ENCODE results near the gene C12orf57. TPM values are rescaled to one million over a fixed set of nuclear protein-coding genes. Genes with fewer than 3 reads are reported as not detected.
"Not testable (repeated sequence)": the region's sequence is repeated elsewhere in the genome, so short reads cannot be mapped to it uniquely, and the experiment has no call there.

Gene C12orf57
- total and polyA plus RNA-seq, 2 donors (not counting 1 experiment from before 2014, with no cell fraction given) = 107 to 220 TPM

DNA sequence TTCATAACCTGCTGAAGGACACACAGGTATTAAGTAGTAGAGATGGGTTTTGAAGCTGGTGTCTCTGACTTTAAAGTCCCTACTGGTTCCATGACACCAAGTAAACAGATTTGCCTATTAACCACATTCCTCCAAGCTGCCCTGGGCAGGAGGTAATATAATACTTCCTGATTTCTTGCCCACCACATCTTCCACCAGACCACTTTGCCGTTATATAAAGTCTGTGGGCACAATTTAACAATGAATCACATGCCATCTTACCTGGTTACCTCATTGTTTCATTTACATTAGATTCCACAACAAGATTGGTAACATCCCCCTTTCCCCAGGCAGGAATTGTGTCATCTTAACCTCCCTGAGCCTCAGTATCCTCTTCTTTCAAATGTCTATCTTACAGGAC, 40.1 kb upstream of the C12orf57 start:
- no peak overlapping the region for H3K27ac ChIP-seq (ENCODE audit: insufficient read depth, low read length)
- no peak overlapping the region for H3K4me3 ChIP-seq (replicated peaks in 1 of 4; ENCODE audit: control extremely low read depth in 1 of 4, insufficient read depth in 1 of 4, low read depth in 3 of 4, low read length in 4 of 4)
- no peaks in the 10 kb centered on the region for H3K9me3 ChIP-seq (ENCODE audit: control insufficient read depth, insufficient read depth, low read depth, low read length)
- no peak for DNase-seq (ENCODE audit: low read depth in 2 of 2)
- no peaks in the 10 kb centered on the region for H3K36me3 ChIP-seq (ENCODE audit: control insufficient read depth, insufficient read depth, low read length)
- no peaks in the 10 kb centered on the region for H4K20me1 ChIP-seq (ENCODE audit: control insufficient read depth, extremely low read depth, insufficient read depth, low read length)
- H3K27me3 ChIP-seq (ENCODE audit: control insufficient read depth, insufficient read depth, low read length) = no peaks in the 10 kb centered on the region
- no peak overlapping the region for H3K4me2 ChIP-seq (ENCODE audit: extremely low read depth, insufficient read depth, low read length)
- peaks cover 2% of the 10 kb centered on the region for H3K4me1 ChIP-seq (ENCODE audit: control insufficient read depth, extremely low read depth, insufficient read depth, low read length)
- H2AFZ ChIP-seq (ENCODE audit: low read length) = no peak overlapping the region
- H3K79me2 ChIP-seq (ENCODE audit: control insufficient read depth, insufficient read depth, low read length) = no peaks in the 10 kb centered on the region
- TF ChIP-seq EZH2 (IDR thresholded peaks at IDR 0.05; ENCODE audit: low read length, missing control alignments) = no peak
- TF ChIP-seq CTCF (conservative IDR thresholded peaks at IDR 0.05 in 1 of 2, IDR thresholded peaks at IDR 0.05 in 1 of 2; ENCODE audit: low read depth in 1 of 2, low read length in 2 of 2) = no peak
- H3K9ac ChIP-seq (ENCODE audit: insufficient read depth, low read length) = no peak overlapping the region

- no peaks in the 10 kb centered on the region for H3K79me2 ChIP-seq (ENCODE audit: control insufficient read depth, insufficient read depth, low read length)
- H3K36me3 ChIP-seq (ENCODE audit: control insufficient read depth, insufficient read depth, low read length) = no peaks in the 10 kb centered on the region
- H3K4me3 ChIP-seq (replicated peaks in 1 of 4; ENCODE audit: control extremely low read depth in 1 of 4, insufficient read depth in 1 of 4, low read depth in 3 of 4, low read length in 4 of 4) = peak within 1 kb of the TSS; percentile 54 to 89 (median 70)
- peaks cover 2% of the 10 kb centered on the region for H3K4me1 ChIP-seq (ENCODE audit: control insufficient read depth, extremely low read depth, insufficient read depth, low read length)
- peak within 1 kb of the TSS; percentile 82 for H2AFZ ChIP-seq (ENCODE audit: low read length)
- peak within 1 kb of the TSS; percentile 93 for H3K4me2 ChIP-seq (ENCODE audit: extremely low read depth, insufficient read depth, low read length)
- no peaks in the 10 kb centered on the region for H3K27me3 ChIP-seq (ENCODE audit: control insufficient read depth, insufficient read depth, low read length)
- TF ChIP-seq EZH2 (IDR thresholded peaks at IDR 0.05; ENCODE audit: low read length, missing control alignments) (no peak), CTCF (conservative IDR thresholded peaks at IDR 0.05 in 1 of 2, IDR thresholded peaks at IDR 0.05 in 1 of 2; ENCODE audit: low read depth in 1 of 2, low read length in 2 of 2) (no peak)
- no peaks in the 10 kb centered on the region for H4K20me1 ChIP-seq (ENCODE audit: control insufficient read depth, extremely low read depth, insufficient read depth, low read length)
- peak within 1 kb of the TSS; percentile 66 for H3K9ac ChIP-seq (ENCODE audit: insufficient read depth, low read length)
- H3K27ac ChIP-seq (ENCODE audit: insufficient read depth, low read length) = peak within 1 kb of the TSS; percentile 75
- DNase-seq (ENCODE audit: low read depth in 2 of 2) = peak; percentile 92 to 94
- no peaks in the 10 kb centered on the region for H3K9me3 ChIP-seq (ENCODE audit: control insufficient read depth, insufficient read depth, low read depth, low read length)
Observed at GRCh38 chr12:6904280-6905276, 39.2 kb upstream of the C12orf57 start, which contains the start of gene LRRC23. Gene LRRC23 (plus strand): TSS chr12:6904822. CDS start chr12:6905634, 812 bp downstream.

- H4K20me1 ChIP-seq (ENCODE audit: control insufficient read depth, extremely low read depth, insufficient read depth, low read length) = no peaks in the 10 kb centered on the region
- H3K27ac ChIP-seq (ENCODE audit: insufficient read depth, low read length) = peak overlapping the region; percentile 75
- no peaks in the 10 kb centered on the region for H3K79me2 ChIP-seq (ENCODE audit: control insufficient read depth, insufficient read depth, low read length)
- H3K4me3 ChIP-seq (replicated peaks in 1 of 4; ENCODE audit: control extremely low read depth in 1 of 4, insufficient read depth in 1 of 4, low read depth in 3 of 4, low read length in 4 of 4) = peak overlapping the region; percentile 54 to 89 (median 70)
- H3K36me3 ChIP-seq (ENCODE audit: control insufficient read depth, insufficient read depth, low read length) = no peaks in the 10 kb centered on the region
- peaks cover 2% of the 10 kb centered on the region for H3K4me1 ChIP-seq (ENCODE audit: control insufficient read depth, extremely low read depth, insufficient read depth, low read length)
- H3K27me3 ChIP-seq (ENCODE audit: control insufficient read depth, insufficient read depth, low read length) = no peaks in the 10 kb centered on the region
- DNase-seq (ENCODE audit: low read depth in 2 of 2) = no peak
- peak overlapping the region; percentile 93 for H3K4me2 ChIP-seq (ENCODE audit: extremely low read depth, insufficient read depth, low read length)
- no peak overlapping the region for H2AFZ ChIP-seq (ENCODE audit: low read length)
- H3K9me3 ChIP-seq (ENCODE audit: control insufficient read depth, insufficient read depth, low read depth, low read length) = no peaks in the 10 kb centered on the region
- H3K9ac ChIP-seq (ENCODE audit: insufficient read depth, low read length) = peak overlapping the region; percentile 66
- TF ChIP-seq CTCF (conservative IDR thresholded peaks at IDR 0.05 in 1 of 2, IDR thresholded peaks at IDR 0.05 in 1 of 2; ENCODE audit: low read depth in 1 of 2, low read length in 2 of 2) (no peak), EZH2 (IDR thresholded peaks at IDR 0.05; ENCODE audit: low read length, missing control alignments) (no peak)
Observed at GRCh38 chr12:6905414-6906040, 38.3 kb upstream of the C12orf57 start.

- not testable (repeated sequence) for H3K4me3 ChIP-seq (replicated peaks in 1 of 4; ENCODE audit: control extremely low read depth in 1 of 4, insufficient read depth in 1 of 4, low read depth in 3 of 4, low read length in 4 of 4); H3K9ac ChIP-seq (ENCODE audit: insufficient read depth, low read length); H3K36me3 ChIP-seq (ENCODE audit: control insufficient read depth, insufficient read depth, low read length); H3K79me2 ChIP-seq (ENCODE audit: control insufficient read depth, insufficient read depth, low read length); H4K20me1 ChIP-seq (ENCODE audit: control insufficient read depth, extremely low read depth, insufficient read depth, low read length); H3K4me1 ChIP-seq (ENCODE audit: control insufficient read depth, extremely low read depth, insufficient read depth, low read length); H2AFZ ChIP-seq (ENCODE audit: low read length); DNase-seq (ENCODE audit: low read depth in 2 of 2); H3K27ac ChIP-seq (ENCODE audit: insufficient read depth, low read length); H3K4me2 ChIP-seq (ENCODE audit: extremely low read depth, insufficient read depth, low read length); H3K27me3 ChIP-seq (ENCODE audit: control insufficient read depth, insufficient read depth, low read length); H3K9me3 ChIP-seq (ENCODE audit: control insufficient read depth, insufficient read depth, low read depth, low read length)
Observed at GRCh38 chr12:6908141-6908540, 35.7 kb upstream of the C12orf57 start.
